ENCODE results near the gene MSRB1. TPM values are rescaled to one million over a fixed set of nuclear protein-coding genes. Genes with fewer than 3 reads are reported as not detected.

Gene MSRB1
- total RNA-seq, 1 experiment from 2014 or later, result 26.4 TPM

GRCh38 chr16:1917056-1917664, 25.8 kb downstream of the MSRB1 start:
- ChIA-PET CTCF (interaction anchor here (0.7 to 1.6 kb wide), 9 partner anchors 10 to 1240 kb away, joined by 3 to 16 read pairs (median 4); no protein-coding TSS in a partner anchor), POLR2A (no interaction called here)
- H3K9me3 Mint-ChIP-seq, result no peaks in the 10 kb centered on the region
- ATAC-seq, result no peak
- H3K4me1 Mint-ChIP-seq, result peaks cover 35% of the 10 kb centered on the region
- no peak overlapping the region for H3K27ac Mint-ChIP-seq
- TF ChIP-seq ZNF317 (CRISPR knock-in tag; IDR thresholded peaks at IDR 0.05; ENCODE audit: borderline replicate concordance, low read depth), result no peak
- no peak for TF ChIP-seq ZNF423 (CRISPR knock-in tag; IDR thresholded peaks at IDR 0.05)
- no peak for TF ChIP-seq ETV6 (CRISPR knock-in tag; IDR thresholded peaks at IDR 0.05)
- no peak for TF ChIP-seq TEAD4 (CRISPR knock-in tag; IDR thresholded peaks at IDR 0.05)
- H3K36me3 Mint-ChIP-seq, result no peaks in the 10 kb centered on the region
- peak overlapping the region; percentile 55 for H3K4me3 Mint-ChIP-seq
- peaks cover 76% of the 10 kb centered on the region for H3K27me3 Mint-ChIP-seq (ENCODE audit: low read depth)
- no peak for DNase-seq (ENCODE audit: low spot score)

DNA sequence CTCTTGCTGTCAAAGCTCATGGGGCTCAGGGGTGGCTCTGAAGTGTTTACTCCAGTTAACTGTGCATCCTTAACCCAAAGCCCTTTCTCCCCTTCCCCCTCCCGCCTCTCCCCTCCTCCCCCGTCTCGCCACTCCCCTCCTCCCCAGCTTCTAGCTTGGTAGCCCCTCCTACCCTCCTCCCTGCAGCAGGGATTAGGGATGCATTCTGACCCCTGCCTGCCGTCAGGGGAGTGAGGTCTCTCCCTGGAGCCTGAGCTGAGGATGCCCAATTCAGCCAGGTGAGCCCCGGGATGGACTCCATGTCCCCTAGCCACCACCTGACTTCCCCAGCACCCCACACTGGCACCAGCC, 26.4 kb downstream of the MSRB1 start:
- DNase-seq (ENCODE audit: low spot score), result no peak
- Mint-ChIP-seq H3K27ac (no peak overlapping the region), H3K36me3 (no peaks in the 10 kb centered on the region), H3K4me3 (peak overlapping the region; percentile 55), H3K9me3 (no peaks in the 10 kb centered on the region), H3K27me3 (ENCODE audit: low read depth) (peaks cover 70% of the 10 kb centered on the region), H3K4me1 (peaks cover 35% of the 10 kb centered on the region)
- CTCF ChIA-PET, result interaction anchor here (0.7 to 1.6 kb wide), 9 partner anchors 10 to 1240 kb away, joined by 3 to 16 read pairs (median 4); no protein-coding TSS in a partner anchor
- POLR2A ChIA-PET, result no interaction called here
- TF ChIP-seq ZNF121 (CRISPR knock-in tag; IDR thresholded peaks at IDR 0.05), result no peak
- TF ChIP-seq STAT6 (CRISPR knock-in tag; conservative IDR thresholded peaks at IDR 0.05; ENCODE audit: low read depth), result no peak
- TF ChIP-seq, protein P1, sequence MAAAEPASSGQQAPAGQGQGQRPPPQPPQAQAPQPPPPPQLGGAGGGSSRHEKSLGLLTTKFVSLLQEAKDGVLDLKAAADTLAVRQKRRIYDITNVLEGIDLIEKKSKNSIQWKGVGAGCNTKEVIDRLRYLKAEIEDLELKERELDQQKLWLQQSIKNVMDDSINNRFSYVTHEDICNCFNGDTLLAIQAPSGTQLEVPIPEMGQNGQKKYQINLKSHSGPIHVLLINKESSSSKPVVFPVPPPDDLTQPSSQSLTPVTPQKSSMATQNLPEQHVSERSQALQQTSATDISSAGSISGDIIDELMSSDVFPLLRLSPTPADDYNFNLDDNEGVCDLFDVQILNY (CRISPR knock-in tag; IDR thresholded peaks at IDR 0.05), result no peak
- TF ChIP-seq, protein P2, sequence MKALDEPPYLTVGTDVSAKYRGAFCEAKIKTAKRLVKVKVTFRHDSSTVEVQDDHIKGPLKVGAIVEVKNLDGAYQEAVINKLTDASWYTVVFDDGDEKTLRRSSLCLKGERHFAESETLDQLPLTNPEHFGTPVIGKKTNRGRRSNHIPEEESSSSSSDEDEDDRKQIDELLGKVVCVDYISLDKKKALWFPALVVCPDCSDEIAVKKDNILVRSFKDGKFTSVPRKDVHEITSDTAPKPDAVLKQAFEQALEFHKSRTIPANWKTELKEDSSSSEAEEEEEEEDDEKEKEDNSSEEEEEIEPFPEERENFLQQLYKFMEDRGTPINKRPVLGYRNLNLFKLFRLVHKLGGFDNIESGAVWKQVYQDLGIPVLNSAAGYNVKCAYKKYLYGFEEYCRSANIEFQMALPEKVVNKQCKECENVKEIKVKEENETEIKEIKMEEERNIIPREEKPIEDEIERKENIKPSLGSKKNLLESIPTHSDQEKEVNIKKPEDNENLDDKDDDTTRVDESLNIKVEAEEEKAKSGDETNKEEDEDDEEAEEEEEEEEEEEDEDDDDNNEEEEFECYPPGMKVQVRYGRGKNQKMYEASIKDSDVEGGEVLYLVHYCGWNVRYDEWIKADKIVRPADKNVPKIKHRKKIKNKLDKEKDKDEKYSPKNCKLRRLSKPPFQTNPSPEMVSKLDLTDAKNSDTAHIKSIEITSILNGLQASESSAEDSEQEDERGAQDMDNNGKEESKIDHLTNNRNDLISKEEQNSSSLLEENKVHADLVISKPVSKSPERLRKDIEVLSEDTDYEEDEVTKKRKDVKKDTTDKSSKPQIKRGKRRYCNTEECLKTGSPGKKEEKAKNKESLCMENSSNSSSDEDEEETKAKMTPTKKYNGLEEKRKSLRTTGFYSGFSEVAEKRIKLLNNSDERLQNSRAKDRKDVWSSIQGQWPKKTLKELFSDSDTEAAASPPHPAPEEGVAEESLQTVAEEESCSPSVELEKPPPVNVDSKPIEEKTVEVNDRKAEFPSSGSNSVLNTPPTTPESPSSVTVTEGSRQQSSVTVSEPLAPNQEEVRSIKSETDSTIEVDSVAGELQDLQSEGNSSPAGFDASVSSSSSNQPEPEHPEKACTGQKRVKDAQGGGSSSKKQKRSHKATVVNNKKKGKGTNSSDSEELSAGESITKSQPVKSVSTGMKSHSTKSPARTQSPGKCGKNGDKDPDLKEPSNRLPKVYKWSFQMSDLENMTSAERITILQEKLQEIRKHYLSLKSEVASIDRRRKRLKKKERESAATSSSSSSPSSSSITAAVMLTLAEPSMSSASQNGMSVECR (CRISPR knock-in tag; IDR thresholded peaks at IDR 0.05; ENCODE audit: borderline replicate concordance), result no peak
- TF ChIP-seq ZSCAN18 (CRISPR knock-in tag; IDR thresholded peaks at IDR 0.05), result no peak
- TF ChIP-seq ZNF396 (CRISPR knock-in tag; IDR thresholded peaks at IDR 0.05; ENCODE audit: borderline replicate concordance), result no peak
- ATAC-seq, result peak; percentile 10

Data from WTC11 (cell line).